Measurements from ENCODE around the gene NKD2.

Gene NKD2

GRCh38 chr5:979100-979817 lies 29.3 kb upstream of the NKD2 start:
- no peak for DNase-seq (ENCODE audit: low spot score)

- DNase-seq (ENCODE audit: low spot score): no peak
Measured at GRCh38 chr5:980001-980588, 28.5 kb upstream of the NKD2 start.

GRCh38 chr5:980966-981365 lies 27.6 kb upstream of the NKD2 start:
- DNase-seq (ENCODE audit: low spot score): no peak

- DNase-seq (ENCODE audit: low spot score): no peak
Measured at GRCh38 chr5:981456-981855, 27.1 kb upstream of the NKD2 start.

- no peak for DNase-seq (ENCODE audit: low spot score)
Measured at GRCh38 chr5:982377-983237, 26.0 kb upstream of the NKD2 start.

GRCh38 chr5:983238-983524 lies 25.4 kb upstream of the NKD2 start:
- DNase-seq (ENCODE audit: low spot score): no peak

GRCh38 chr5:983568-983967 lies 25.0 kb upstream of the NKD2 start:
- DNase-seq (ENCODE audit: low spot score): no peak

GRCh38 chr5:984774-985173 lies 23.8 kb upstream of the NKD2 start:
- no peak for DNase-seq (ENCODE audit: low spot score)

- no peak for DNase-seq (ENCODE audit: low spot score)
Measured at GRCh38 chr5:987761-988160, 20.8 kb upstream of the NKD2 start.

GRCh38 chr5:988322-988721 lies 20.3 kb upstream of the NKD2 start:
- DNase-seq (ENCODE audit: low spot score): no peak

GRCh38 chr5:989961-990530 lies 18.6 kb upstream of the NKD2 start:
- no peak for DNase-seq (ENCODE audit: low spot score)

- no peak for DNase-seq (ENCODE audit: low spot score)
Measured at GRCh38 chr5:991472-992267, 16.9 kb upstream of the NKD2 start.

GRCh38 chr5:994272-994607 lies 14.4 kb upstream of the NKD2 start:
- no peak for DNase-seq (ENCODE audit: low spot score)

- DNase-seq (ENCODE audit: low spot score): no peak
Measured at GRCh38 chr5:994821-995220, 13.8 kb upstream of the NKD2 start.

GRCh38 chr5:995318-995717 lies 13.3 kb upstream of the NKD2 start:
- no peak for DNase-seq (ENCODE audit: low spot score)

GRCh38 chr5:997001-997474 lies 11.6 kb upstream of the NKD2 start:
- DNase-seq (ENCODE audit: low spot score): no peak

GRCh38 chr5:997711-998110 lies 10.9 kb upstream of the NKD2 start:
- DNase-seq (ENCODE audit: low spot score): no peak

GRCh38 chr5:998246-999031 lies 10.2 kb upstream of the NKD2 start:
- DNase-seq (ENCODE audit: low spot score): no peak

- no peak for DNase-seq (ENCODE audit: low spot score)
Measured at GRCh38 chr5:999032-999501, 9.5 kb upstream of the NKD2 start.

GRCh38 chr5:999724-1000123 lies 8.9 kb upstream of the NKD2 start:
- no peak for DNase-seq (ENCODE audit: low spot score)

- DNase-seq (ENCODE audit: low spot score): no peak
Measured at GRCh38 chr5:1000329-1000728, 8.3 kb upstream of the NKD2 start.

Measured in CD4-positive, alpha-beta T cell treated with Interleukin-6 at 100 ng/mL for 8 hours (primary cell).